SK-N-MC (cell line): ENCODE results near the gene CTNNBIP1.

Experiments
- EZH2 ChIP-seq: fragments of 200-600 bp; sonication (generic); IDR thresholded peaks from one replicate; pipeline ENCODE4 v1.6.1; 2017; ENCODE audit warnings: antibody characterized with exemption
- POLR2AphosphoS5 ChIP-seq: IDR thresholded peaks from 2 replicates; pipeline ENCODE4 v1.6.1; 2012; ENCODE audit warnings: mild to moderate bottlenecking, low read depth, low read length, borderline replicate concordance

- no peak for TF ChIP-seq EZH2
- no peak for TF ChIP-seq POLR2AphosphoS5
Measured at GRCh38 chr1:9852410-9853248, 57.4 kb downstream of the CTNNBIP1 start.
